ENCODE data around the gene CEP43. TPM values are rescaled to one million over a fixed set of nuclear protein-coding genes. Genes with fewer than 3 reads are reported as not detected.

CEP43 gene
- total RNA-seq, 1 experiment from 2014 or later = 25.1 TPM

- TF ChIP-seq ZNF281 (CRISPR knock-in tag; IDR thresholded peaks at IDR 0.05) = no peak
- peak; percentile 80 for TF ChIP-seq GABPB1 (CRISPR knock-in tag; IDR thresholded peaks at IDR 0.05)
- TF ChIP-seq RELA (CRISPR knock-in tag; IDR thresholded peaks at IDR 0.05; ENCODE audit: borderline replicate concordance) = no peak
- no peak for TF ChIP-seq NR1H2 (CRISPR knock-in tag; IDR thresholded peaks at IDR 0.05)
- no peak for TF ChIP-seq FOXJ3 (CRISPR knock-in tag; IDR thresholded peaks at IDR 0.05; ENCODE audit: borderline replicate concordance)
- TF ChIP-seq NR2C2 (CRISPR knock-in tag; IDR thresholded peaks at IDR 0.05) = no peak
- TF ChIP-seq SP1 (CRISPR knock-in tag; conservative IDR thresholded peaks at IDR 0.05) = peak; percentile 97
- TF ChIP-seq NFATC4 (CRISPR knock-in tag; IDR thresholded peaks at IDR 0.05) = no peak
- TF ChIP-seq FOXK1 (CRISPR knock-in tag; IDR thresholded peaks at IDR 0.05) = peak; percentile 61
- no peak for TF ChIP-seq ZNF532 (CRISPR knock-in tag; IDR thresholded peaks at IDR 0.05; ENCODE audit: borderline replicate concordance)
- TF ChIP-seq ZNF232 (CRISPR knock-in tag; IDR thresholded peaks at IDR 0.05) = no peak
- no peak for TF ChIP-seq ZNF317 (CRISPR knock-in tag; IDR thresholded peaks at IDR 0.05; ENCODE audit: borderline replicate concordance, low read depth)
- no peak for TF ChIP-seq NFE2L1 (CRISPR knock-in tag; IDR thresholded peaks at IDR 0.05)
- no peak; the same call in 1 of the 2 replicates for TF ChIP-seq PRDM15 (CRISPR knock-in tag; IDR thresholded peaks at IDR 0.05)
- no peak for TF ChIP-seq MXD4 (CRISPR knock-in tag; IDR thresholded peaks at IDR 0.05; ENCODE audit: borderline replicate concordance)
Observed at GRCh38 chr6:166956444-166957086, 42.6 kb upstream of the CEP43 start, which contains the start of gene RNASET2 (continued).
